Stimulated activated CD4-positive, alpha-beta T cell treated with anti-CD3 and anti-CD28 coated beads, Interleukin-12 subunit alpha, Interleukin-12 subunit beta, amount 100 ng/mL, for 4 hours (primary cell): ENCODE measurements around the gene WDR76.
A peak's percentile ranks its signal among the peaks of the same experiment; 100 is the strongest.
"Not testable (repeated sequence)": the region's sequence is repeated elsewhere in the genome, so short reads cannot be mapped to it uniquely, and the experiment has no call there.

Experiments used
- DNase-seq: peaks from one replicate; pipeline ENCODE4 v3.0.0-alpha.2; 2020

Gene WDR76

GRCh38 chr15:43824302-43825246 lies 2.2 kb upstream of the WDR76 start, which contains the start of gene MFAP1:
TSS of gene MFAP1 (minus strand) at chr15:43824690. CDS start at chr15:43824569, 121 bp downstream.
- DNase-seq = peak; percentile 85

DNA sequence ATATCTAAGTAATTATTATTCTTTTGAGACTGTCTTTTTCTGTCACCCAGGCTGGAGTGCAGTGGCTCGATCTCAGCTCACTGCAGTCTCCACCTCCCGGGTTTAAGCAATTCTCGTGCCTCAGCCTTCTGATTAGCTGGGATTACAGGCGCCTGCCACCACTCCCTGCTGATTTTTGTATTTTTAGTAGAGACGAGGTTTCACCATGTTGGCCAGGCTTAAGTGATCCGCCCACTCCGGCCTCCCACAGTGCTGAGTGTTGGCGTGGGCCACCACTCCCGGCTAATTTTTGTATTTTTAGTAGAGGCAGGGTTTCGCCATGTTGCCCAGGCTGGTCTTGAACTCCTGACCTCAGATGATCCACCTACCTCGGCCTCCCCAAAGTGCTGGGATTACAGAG lies 1.5 kb upstream of the WDR76 start:
- DNase-seq = not testable (repeated sequence)

DNA sequence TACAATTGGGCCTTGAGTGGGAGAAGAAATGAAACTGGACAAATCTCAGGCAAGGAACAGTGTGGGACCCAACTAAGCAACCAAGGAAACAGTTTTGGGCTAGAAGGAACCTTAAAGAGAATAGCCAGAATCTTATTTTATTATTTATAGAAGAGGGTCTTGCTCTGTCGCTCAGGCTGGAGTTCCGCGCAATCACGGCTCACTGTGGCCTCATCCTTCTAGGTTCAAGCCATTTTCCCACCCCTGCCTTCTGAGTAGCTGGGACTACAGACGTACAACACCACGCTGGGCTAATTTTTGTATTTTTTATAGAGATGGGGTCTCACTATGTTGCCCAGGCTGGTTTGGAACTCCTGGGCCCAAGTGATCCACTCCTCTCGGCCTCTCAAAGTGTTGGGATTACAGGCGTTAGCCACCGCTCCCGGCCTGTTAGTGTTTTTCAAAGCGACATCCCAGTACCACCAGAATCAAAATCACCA lies 734 bp upstream of the WDR76 start:
- no peak for DNase-seq

DNA sequence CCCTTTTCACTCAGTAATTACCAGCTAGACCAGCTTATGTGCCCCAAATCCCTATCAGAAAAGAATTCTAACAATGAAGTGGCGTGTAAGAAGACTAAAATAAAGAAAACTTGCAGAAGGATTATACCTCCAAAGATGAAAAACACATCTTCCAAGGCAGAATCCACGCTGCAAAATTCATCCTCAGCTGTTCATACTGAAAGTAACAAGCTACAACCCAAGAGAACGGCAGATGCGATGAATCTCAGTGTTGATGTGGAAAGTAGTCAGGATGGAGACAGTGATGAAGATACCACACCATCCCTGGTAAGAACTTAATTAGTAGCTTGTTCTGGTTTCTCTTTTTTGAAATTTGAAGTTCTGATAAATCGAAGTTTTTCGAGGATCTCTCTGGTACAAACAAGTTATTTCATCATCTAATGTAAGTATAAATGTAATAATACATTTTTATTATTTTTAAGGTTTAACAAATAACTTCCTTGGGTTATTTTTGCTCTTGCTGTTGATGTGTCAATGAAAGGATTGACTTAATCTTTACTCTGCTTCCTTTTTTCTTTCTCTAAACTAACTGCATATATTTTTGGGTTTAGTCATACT lies 1.4 kb downstream of the WDR76 start:
- no peak for DNase-seq

- not testable (repeated sequence) for DNase-seq
Measured at GRCh38 chr15:43829951-43830540, 3.2 kb downstream of the WDR76 start.

DNA sequence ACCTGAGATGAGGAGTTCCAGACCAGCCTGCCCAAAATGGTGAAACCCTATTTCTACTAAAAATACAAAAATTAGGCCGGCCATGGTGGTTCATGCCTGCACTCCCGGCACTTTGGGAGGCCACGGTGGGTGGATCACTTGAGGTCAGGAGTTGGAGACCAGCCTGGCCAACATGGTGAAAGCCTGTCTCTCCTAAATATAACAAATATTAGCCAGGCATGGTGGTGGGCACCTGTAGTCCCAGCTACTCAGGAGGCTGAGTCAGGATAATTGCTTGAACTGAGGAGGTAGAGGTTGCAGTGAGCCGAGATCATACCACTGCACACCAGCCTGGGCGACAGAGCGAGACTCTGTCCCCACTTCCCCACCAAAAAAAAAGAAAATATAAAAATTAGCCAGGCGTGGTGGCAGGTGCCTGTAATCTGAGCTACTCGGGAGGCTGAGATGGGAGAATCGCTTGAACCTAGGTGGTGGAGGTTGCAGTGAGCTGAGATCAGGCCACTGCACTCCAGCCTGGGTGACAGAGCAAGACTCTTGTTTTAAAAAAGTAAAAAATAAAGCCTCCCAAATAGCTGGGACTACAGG lies 4.0 kb downstream of the WDR76 start:
- not testable (repeated sequence) for DNase-seq

GRCh38 chr15:43831519-43832052 lies 4.8 kb downstream of the WDR76 start:
- not testable (repeated sequence) for DNase-seq

- not testable (repeated sequence) for DNase-seq
Measured at GRCh38 chr15:43832485-43832884, 5.7 kb downstream of the WDR76 start.

GRCh38 chr15:43845421-43845820 lies 18.6 kb downstream of the WDR76 start:
- no peak for DNase-seq

DNA sequence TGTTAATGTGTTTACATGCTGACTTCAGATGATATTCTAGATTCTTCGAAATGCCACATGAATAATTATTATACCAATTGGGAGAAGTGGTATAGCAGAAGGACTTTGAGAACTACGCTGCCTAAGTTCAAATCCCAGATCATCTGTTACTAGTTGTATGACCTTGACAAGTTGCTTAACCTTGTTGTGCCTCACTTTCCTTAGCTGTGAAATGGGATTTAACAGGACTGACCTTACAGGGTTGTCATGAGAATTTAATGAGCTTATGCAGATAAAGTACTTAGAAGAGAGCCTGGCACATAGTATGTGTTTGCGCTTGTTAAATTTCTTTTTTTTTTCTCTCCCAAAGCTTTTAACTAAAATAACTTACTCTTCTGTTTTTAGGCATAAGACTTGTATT lies 24.4 kb downstream of the WDR76 start:
- no peak for DNase-seq

DNA sequence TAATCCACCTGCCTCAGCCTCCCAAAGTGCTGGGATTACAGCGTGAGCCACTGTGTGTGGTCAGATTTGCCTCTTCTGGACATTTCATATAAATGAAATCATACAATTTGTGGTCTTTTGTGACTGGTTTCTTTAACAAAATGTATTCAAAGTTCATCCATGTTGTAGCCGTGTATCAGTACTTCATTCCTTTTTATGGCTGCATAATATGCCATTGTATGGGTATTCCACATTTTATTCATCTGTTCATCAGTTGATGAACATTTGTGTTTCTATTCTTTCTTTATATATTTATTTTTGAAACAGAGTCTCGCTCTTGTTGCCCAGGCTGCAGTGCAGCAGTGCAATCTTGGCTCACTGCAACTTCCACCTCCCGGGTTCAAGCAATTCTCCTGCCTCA lies 25.8 kb downstream of the WDR76 start:
- DNase-seq = no peak

GRCh38 chr15:43854801-43855200 lies 28.0 kb downstream of the WDR76 start:
- no peak for DNase-seq

- no peak for DNase-seq
Measured at GRCh38 chr15:43859546-43859945, 32.7 kb downstream of the WDR76 start.

DNA sequence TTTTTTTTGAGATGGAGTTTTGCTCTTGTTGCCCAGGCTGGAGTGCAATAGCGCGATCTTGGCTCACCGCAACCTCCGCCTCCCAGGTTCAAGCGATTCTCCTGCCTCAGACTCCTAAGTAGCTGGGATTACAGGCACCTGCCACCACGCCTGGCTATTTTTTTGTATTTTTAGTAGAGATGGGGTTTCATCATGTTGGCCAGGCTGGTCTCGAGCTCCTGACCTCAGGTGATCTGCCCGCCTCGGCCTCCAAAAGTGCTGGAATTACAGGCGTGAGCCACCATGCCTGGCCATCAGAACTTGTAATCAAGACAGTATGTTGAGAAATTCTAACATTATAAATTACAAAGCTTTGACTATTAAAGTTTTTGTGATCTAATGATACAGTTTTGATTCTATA lies 39.8 kb downstream of the WDR76 start:
- DNase-seq = not testable (repeated sequence)

GRCh38 chr15:43867096-43867495 lies 40.3 kb downstream of the WDR76 start:
- no peak for DNase-seq

GRCh38 chr15:43868406-43868805 lies 41.6 kb downstream of the WDR76 start:
- no peak for DNase-seq

DNA sequence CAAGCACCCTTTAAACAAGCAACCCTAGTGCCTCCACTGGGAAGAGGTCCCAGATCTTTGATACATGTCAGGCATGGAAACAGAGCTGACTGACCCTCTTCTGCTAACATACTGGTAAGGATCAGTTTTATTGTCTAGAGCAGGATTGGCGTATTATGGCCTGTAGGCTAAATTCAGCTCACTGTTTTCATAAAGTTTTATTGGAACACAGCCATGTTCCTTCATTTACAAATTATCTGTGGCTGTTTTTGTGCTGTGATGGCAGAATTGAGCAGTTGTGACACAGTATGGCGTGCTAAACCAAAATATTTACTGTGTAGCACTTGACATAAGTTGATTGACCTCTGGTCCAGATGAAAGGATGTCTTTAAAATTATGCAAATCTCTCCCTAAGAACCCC lies 45.0 kb downstream of the WDR76 start:
- DNase-seq = no peak

GRCh38 chr15:43872416-43873020 lies 45.7 kb downstream of the WDR76 start:
- no peak for DNase-seq

GRCh38 chr15:43873651-43874050 lies 46.8 kb downstream of the WDR76 start:
- DNase-seq = no peak

DNA sequence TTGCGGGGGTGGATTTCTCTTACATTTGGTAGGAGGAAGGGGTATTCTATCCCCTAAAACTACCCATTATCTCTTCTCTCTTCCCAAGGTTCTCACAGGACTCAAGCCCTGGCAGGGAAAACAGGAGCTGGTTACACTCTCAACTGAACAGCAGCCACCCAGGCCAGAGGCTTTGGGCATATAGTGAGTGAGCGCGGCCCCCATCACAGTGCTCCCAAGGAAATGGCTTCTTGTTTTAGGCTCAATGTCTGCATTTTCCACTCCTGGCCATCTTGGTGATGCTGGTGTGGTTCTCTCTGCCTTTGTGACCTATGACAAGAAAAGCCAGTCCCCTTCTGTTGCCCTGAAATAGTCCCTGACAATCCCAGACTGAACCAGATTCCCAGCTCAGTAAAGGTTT lies 50.1 kb downstream of the WDR76 start:
- no peak for DNase-seq

- no peak for DNase-seq
Measured at GRCh38 chr15:43877371-43877770, 50.6 kb downstream of the WDR76 start.

- no peak for DNase-seq
Measured at GRCh38 chr15:43878446-43878845, 51.6 kb downstream of the WDR76 start.
